Measurements from ENCODE around the gene DDI2. TPM values are rescaled to one million over a fixed set of nuclear protein-coding genes. Genes with fewer than 3 reads are reported as not detected.

Gene DDI2
- total and polyA plus RNA-seq, 9 of the 15 experiments (the other 6 are each of a cell fraction or from before 2014, with no cell fraction given), result 6.5 to 48.4 (median 21.2) TPM

DNA sequence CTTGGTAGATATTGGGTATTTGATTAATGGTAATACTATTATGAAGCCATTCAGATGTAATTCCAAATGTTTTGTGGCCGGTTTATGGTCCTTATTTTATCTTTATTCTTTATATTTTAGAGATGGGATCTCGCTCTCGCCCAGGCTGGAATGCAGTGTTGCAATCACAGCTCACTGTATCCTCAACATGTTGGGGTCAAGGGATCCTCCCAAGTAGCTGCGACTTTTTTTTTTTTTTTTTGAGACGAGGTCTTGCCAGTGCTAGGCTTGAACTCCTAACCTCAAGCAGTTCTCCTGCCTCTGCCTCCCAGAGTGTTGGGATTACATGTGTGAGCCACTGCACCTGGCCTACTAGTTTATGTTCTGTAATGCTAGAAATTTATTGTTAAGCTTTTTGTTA, 4.7 kb downstream of the DDI2 start (continued):
- peak; percentile 74 for TF ChIP-seq TEAD4 (IDR thresholded peaks at IDR 0.05; ENCODE audit: low read length)
- no peak for TF ChIP-seq TEAD4 (CRISPR knock-in tag; IDR thresholded peaks at IDR 0.05; ENCODE audit: borderline replicate concordance)
- TF ChIP-seq CEBPG (CRISPR knock-in tag; IDR thresholded peaks at IDR 0.05), result no peak
- TF ChIP-seq CEBPG (tag; conservative IDR thresholded peaks at IDR 0.05 in 1 of 2, IDR thresholded peaks at IDR 0.05 in 1 of 2), result peak in 1 of 2 experiments; percentile 72; a peak in 2 of 4 replicates
- TF ChIP-seq MAFF (IDR thresholded peaks at IDR 0.05; ENCODE audit: low read length), result no peak
- TF ChIP-seq CHD7 (IDR thresholded peaks at IDR 0.05; ENCODE audit: low read depth, low read length), result no peak
- TF ChIP-seq ARID2 (IDR thresholded peaks at IDR 0.05), result no peak
- no peak for TF ChIP-seq KDM5B (IDR thresholded peaks at IDR 0.05; ENCODE audit: insufficient replicate concordance, low read depth, low read length)
